ENCODE results near the gene FIGLA.
"Not testable (repeated sequence)": the region's sequence is repeated elsewhere in the genome, so short reads cannot be mapped to it uniquely, and the experiment has no call there.

Gene FIGLA

DNA sequence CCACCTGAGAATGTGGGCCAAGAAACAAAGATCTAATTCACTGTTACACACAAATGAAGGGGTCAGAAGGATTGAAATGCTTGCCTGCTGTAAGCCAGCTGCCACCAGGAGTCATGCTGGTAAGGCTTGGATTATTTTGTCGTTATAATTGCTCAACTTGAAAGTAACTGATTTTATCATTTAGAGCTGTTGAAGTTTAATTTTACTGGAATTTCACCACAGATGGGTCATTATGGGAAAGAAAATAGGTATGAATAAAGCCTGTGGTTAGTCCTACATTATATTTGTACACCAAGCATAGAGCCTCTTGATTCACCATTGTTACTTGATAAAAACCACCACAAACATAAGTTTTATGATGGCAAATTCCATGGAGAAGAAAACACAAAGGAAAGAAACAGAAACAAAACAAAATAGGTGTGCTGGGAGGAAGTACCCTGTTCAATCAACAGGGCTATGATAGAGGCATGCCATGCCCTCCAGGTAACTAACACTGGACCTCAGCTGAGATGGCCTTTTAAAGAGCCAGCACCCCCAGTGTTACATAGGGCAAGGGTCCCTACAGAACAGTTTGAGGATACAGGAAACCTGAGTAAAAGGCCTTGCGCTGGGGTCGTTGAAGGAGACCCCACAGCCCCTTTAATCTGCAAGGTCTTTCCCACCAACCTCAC is 27.0 kb upstream of the FIGLA start:
- no peak for DNase-seq
- in situ Hi-C loops (cut with HindIII; ENCODE audit: low pct_ligation_motif_present, low pct_unique_long_range_greater_than_20kb, low sequenced_read_pairs) = no loop called here

DNA sequence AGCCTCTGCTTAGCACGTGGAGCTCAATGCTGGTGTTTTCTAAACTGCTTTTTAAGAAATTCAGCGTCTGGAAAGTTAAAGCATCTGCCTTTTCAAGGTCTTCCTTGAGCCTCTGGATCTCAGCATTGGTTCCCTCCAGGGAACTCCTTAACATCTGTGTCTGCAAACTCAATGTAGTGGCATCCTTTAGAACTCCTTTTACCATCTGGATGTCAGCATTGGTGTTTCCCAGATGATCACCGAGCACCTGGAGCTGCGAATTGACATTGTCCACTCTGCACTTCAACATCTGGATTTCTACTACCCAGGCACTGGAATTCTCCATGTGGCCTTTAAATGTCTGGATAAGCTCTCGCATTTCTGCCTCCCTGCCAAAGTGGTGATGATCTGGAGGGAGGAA is 26.3 kb upstream of the FIGLA start:
- in situ Hi-C loops (cut with HindIII; ENCODE audit: low pct_ligation_motif_present, low pct_unique_long_range_greater_than_20kb, low sequenced_read_pairs) = no loop called here

DNA sequence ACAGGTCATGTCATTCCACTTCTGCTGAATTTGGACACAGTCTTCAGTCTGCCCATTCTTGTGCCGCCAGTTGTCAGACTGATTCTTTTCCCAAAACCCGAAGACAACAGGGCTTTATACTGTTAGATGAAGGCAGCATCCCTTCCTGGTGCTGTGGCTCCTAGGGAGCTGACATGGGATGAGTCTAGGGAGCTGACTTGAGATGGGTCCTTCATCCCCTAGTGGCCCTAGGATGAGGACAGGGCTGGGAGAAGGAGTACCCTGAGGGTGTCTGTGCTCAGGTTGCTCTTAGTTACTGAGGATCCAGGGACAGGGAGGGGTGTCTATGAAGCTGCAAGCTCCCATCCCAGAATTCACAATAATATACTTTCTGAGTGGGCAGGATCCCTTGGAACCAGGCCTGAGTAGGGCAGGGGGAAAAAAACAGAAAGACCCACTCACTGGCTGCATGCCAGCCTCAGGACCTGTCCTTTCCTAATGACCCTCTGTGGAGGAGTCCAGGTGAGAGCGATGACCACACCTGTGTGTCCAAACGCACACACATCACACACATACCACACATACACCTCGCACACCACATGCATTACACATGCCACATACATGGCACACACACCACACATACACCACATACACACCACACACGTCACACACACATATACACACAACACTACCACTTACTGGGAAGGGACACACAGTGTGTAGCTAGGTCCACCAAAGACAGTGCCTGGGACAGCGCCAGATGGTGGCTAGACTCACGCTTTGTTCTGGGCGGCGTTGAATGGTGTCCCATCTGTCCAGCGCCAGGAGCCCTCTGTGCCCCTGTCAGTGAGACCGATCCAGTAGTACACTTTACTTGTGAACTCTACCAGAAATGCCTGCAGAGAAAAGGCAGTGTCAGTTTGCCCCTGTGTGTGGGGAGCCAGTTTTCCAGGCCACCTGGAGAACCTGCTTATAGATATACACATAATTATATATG is 18.8 kb upstream of the FIGLA start:
- in situ Hi-C loops (cut with HindIII; ENCODE audit: low pct_ligation_motif_present, low pct_unique_long_range_greater_than_20kb, low sequenced_read_pairs) = no loop called here
- no peak for DNase-seq

More for the DNA sequence above, 26.3 kb upstream of the FIGLA start:
- no peak for DNase-seq

DNA sequence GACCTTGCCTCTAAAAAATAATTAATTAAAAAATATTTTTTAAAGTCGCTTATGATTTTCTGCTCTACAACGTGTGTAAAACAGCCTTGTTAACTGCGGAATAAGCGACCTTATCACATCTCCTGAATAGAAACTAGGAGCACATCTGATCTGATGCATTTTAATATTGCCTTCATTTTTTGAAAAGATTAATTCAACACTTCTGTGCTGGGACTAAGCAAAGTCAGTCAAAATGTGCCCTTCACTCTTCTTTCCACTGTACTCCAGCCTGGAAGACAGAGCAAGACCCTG is 17.3 kb upstream of the FIGLA start:
- DNase-seq = no peak
- in situ Hi-C loops (cut with HindIII; ENCODE audit: low pct_ligation_motif_present, low pct_unique_long_range_greater_than_20kb, low sequenced_read_pairs) = no loop called here

DNA sequence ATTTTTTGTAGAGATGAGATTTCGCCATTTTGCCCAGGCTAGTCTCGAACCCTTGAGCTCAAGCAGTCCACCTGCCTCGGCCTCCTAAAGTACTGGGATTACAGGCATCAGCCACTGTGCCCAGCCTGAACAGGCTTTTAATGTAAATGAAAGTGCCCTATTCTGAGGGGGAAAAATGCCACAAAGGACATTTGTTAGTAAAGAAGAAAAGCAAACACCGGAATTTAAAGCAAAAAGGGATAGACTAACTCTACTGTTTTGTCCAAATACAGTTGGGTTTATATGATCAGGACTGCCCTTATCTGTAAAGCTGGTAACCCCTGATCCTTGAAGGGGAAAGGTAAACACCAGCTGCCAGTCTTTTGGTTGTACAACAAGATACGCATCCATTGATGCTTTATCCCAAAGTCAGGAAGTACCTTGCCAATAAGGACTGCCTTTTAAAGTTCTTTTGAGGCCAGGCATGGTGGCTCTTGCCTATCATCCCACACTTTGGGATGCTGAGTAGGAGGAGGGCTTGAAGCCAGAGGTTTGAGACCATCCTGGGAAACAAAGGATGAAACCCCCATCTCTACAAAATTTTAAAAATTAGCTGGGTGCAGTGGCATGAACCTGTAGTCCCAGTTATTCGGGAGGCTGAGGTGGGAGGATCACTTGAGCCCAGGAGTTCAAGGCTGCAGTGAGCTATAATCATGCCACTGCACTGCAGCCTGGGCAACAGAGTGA is 16.8 kb upstream of the FIGLA start:
- in situ Hi-C loops (cut with HindIII; ENCODE audit: low pct_ligation_motif_present, low pct_unique_long_range_greater_than_20kb, low sequenced_read_pairs) = no loop called here
- no peak for DNase-seq

DNA sequence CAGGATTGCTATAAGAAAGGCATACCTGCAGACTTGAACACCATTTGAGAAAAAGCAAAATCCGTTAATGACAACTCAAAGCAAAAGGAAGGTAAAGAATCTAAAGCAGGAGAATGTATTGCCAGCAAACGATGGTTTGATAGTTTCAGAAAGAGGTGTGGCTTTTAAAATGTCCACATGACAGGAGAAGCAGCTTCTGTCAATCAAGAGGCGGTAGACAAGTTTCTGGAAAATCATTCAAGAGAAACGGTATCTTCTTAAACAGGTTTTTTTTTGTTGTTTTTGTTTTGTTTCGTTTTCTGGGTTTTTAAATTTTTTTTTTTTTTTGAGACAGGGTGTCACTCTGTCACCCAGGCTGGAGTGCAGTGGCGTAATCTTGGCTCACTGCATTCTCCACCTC is 16.2 kb upstream of the FIGLA start:
- in situ Hi-C loops (cut with HindIII; ENCODE audit: low pct_ligation_motif_present, low pct_unique_long_range_greater_than_20kb, low sequenced_read_pairs) = no loop called here
- DNase-seq = no peak

DNA sequence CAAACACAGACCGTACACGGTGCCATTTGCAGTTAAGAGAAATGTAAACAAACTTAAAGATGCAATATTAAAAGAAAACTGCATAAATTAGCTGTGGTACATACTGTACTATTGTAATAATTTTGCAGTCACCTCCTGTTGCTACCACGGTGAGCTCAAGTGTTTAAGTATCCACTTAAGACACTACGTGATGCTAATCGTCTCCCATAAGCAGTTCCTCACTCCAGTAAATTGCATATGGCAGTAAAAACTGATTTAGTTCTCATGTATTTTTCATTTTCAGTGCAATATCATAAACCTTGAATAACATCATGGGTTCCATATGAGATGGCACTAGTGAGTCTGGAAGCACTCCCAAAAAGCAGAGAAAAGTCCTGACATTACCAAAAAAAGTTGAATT is 15.6 kb upstream of the FIGLA start:
- no peak for DNase-seq
- in situ Hi-C loops (cut with HindIII; ENCODE audit: low pct_ligation_motif_present, low pct_unique_long_range_greater_than_20kb, low sequenced_read_pairs) = no loop called here

DNA sequence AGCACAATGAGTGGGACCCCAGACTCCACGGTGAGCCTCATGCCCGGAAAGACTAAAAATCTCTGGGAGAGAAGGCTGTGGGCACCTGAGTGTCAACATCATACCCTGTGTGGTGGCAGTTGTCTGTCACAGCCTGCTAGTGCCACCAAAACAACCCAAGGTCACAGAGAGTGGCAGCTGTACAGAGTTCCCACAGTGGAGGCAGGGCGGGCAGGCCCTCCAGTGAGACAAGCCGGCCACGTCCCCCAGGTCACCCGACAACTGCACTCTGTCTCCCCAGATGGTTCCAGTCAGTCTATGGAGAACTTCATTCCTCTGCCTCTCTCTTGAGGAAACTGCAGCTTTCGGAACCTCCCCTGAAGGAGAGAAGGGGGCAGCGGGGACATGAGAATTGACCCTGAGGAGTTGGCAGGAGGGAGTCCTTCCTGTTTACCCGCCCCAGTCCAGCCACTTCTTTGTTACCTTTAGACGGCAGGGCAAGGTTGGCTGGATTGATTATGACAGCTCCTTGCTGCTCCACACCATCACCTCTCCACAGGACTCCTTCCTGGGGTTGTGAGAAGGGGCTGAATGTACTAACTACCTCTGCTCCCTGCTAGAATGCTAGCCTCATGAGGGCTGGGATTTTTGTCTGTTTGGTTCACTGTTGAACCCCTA is 11.3 kb upstream of the FIGLA start:
- no peak for DNase-seq
- in situ Hi-C loops (cut with HindIII; ENCODE audit: low pct_ligation_motif_present, low pct_unique_long_range_greater_than_20kb, low sequenced_read_pairs) = no loop called here

DNA sequence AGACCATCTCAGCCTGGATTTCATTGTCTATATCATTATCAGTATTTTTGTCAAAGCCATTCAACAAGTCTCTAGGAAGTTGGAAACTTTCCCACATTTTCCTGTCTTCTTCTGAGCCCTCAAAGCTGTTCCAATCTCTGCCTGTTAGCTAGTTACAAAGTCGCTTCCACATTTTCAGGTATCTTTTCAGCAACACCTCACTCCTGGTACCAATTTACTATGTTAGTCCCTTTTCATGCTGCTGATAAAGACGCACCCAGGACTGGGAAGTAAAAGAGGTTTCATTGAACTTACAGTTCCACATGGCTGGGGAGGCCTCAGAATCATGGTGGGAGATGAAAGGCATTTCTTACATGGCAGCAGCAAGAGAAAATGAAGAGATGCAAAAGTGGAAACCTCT is 9.3 kb upstream of the FIGLA start:
- DNase-seq = no peak
- in situ Hi-C loops (cut with HindIII; ENCODE audit: low pct_ligation_motif_present, low pct_unique_long_range_greater_than_20kb, low sequenced_read_pairs) = loop anchor here (25.0 kb wide), 1 partner anchor 112 kb away; no protein-coding TSS in a partner anchor

DNA sequence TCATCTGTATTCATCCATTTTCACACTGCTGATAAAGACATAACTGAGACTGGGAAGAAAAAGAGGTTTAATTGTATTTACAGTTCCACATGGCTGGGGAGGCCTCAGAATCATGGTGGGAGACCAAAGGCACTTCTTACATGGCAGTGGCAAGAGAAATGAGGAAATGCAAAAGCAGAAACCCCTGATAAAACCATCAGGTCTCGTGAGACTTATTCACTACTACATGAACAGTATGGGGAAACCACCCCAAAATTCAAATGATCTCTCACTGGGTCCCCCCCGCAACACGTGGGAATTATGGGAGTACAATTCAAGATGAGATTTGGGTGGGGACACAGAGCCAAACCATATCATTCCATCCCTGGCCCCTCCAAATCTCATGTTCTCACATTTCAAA is 7.6 kb upstream of the FIGLA start:
- in situ Hi-C loops (cut with HindIII; ENCODE audit: low pct_ligation_motif_present, low pct_unique_long_range_greater_than_20kb, low sequenced_read_pairs) = loop anchor here (25.0 kb wide), 1 partner anchor 111 kb away; no protein-coding TSS in a partner anchor
- DNase-seq = not testable (repeated sequence)

DNA sequence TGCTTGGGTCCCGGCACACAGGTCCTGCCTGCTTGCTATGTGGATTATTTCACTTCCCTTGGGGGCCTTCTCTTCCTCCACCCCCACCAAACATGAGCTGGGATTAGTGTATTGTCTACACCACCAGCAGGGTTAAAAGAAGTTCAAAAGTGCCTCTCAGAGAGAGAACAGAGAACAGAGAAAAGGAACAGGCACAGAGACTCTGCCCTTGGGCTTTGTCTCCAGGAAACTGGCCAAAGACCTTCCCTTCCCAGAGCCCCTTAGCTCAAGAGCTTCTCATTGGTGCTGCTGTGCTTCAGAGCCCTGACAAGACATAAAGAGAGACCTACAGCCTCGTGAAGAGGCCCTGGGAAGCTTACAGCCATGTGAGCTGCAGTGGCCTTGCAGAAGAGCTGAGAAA is 7.1 kb upstream of the FIGLA start:
- in situ Hi-C loops (cut with HindIII; ENCODE audit: low pct_ligation_motif_present, low pct_unique_long_range_greater_than_20kb, low sequenced_read_pairs) = loop anchor here (25.0 kb wide), 1 partner anchor 110 kb away; no protein-coding TSS in a partner anchor
- no peak for DNase-seq

DNA sequence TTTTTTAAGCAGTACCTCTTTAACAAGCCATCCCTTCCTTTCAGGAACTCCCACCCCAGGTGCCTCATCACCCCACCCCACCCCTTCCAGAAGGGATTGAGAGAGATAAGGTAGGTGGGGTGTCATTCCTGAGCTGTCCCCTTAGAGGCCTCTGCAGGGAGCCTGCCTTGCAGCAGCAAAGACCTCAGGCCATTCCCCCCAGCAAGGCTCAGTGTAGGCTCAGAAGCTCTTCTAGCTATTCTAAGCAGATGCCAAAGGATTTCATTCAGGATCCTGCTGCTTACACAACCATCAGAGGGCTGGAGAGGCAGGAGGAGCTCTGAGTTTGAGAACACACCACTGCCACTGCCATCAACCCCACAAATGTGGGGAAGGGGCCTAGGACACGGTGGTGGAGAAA is 5.8 kb upstream of the FIGLA start:
- in situ Hi-C loops (cut with HindIII; ENCODE audit: low pct_ligation_motif_present, low pct_unique_long_range_greater_than_20kb, low sequenced_read_pairs) = loop anchor here (25.0 kb wide), 1 partner anchor 109 kb away; no protein-coding TSS in a partner anchor
- DNase-seq = no peak

DNA sequence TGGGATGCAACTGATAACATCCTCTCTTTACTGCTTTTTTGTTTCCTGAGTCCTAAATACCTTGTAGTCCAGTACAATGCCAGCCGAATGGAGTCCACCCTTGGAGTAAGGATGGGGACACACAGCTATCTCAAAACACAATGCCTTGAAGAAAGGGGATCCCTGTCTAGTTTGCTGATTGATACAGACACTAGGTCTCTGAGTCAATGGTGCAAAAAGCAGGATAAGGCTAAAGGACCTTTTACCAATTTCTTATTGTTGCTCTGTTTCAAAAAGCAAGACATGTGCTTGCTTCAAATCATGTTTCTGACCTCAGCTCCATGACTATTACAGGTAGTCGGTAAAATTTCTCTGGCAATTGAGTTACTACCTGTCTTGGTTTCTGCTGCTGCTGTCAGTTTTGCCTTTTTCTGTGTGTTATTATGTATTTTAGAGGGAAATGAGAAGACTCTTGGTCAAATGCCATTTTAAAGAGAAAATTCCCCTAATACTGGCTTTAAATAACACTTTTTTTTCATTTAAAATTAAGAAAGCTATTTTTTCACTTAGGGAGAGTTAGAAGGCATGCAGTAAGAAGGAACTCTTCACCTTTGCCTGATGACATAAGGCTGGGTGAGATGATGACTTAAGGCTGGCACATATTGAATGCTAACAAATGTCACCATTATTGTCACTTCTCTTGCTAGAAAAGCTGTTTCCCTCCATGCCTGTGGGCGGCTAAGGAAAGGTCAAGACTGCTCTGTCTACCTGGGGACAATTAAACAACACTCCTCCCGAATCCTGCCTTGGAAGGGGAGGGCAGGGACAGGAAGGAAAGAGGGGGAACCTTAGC is 4.9 kb upstream of the FIGLA start:
- in situ Hi-C loops (cut with HindIII; ENCODE audit: low pct_ligation_motif_present, low pct_unique_long_range_greater_than_20kb, low sequenced_read_pairs) = loop anchor here (25.0 kb wide), 1 partner anchor 108 kb away; no protein-coding TSS in a partner anchor
- DNase-seq = no peak

DNA sequence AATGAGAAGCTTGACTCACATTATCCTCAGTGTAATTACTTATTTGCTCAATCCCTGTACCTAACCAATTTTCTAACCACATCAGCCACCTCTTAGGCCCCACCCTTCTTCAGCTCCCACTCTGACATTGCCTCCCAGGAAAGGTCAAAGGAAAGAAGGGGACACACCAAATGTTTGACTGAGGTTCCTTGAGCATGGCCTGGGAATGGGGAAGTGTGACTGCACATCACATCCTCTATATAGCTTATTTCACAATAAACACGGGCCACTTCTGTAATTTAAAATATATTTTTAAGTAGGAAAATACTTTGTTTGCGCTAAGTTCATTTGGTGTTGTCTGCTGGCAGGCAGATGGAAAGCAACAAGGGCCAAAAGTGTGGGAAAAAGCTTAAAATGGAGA is 3.0 kb upstream of the FIGLA start:
- no peak for DNase-seq
- in situ Hi-C loops (cut with HindIII; ENCODE audit: low pct_ligation_motif_present, low pct_unique_long_range_greater_than_20kb, low sequenced_read_pairs) = loop anchor here (25.0 kb wide), 1 partner anchor 106 kb away; no protein-coding TSS in a partner anchor

DNA sequence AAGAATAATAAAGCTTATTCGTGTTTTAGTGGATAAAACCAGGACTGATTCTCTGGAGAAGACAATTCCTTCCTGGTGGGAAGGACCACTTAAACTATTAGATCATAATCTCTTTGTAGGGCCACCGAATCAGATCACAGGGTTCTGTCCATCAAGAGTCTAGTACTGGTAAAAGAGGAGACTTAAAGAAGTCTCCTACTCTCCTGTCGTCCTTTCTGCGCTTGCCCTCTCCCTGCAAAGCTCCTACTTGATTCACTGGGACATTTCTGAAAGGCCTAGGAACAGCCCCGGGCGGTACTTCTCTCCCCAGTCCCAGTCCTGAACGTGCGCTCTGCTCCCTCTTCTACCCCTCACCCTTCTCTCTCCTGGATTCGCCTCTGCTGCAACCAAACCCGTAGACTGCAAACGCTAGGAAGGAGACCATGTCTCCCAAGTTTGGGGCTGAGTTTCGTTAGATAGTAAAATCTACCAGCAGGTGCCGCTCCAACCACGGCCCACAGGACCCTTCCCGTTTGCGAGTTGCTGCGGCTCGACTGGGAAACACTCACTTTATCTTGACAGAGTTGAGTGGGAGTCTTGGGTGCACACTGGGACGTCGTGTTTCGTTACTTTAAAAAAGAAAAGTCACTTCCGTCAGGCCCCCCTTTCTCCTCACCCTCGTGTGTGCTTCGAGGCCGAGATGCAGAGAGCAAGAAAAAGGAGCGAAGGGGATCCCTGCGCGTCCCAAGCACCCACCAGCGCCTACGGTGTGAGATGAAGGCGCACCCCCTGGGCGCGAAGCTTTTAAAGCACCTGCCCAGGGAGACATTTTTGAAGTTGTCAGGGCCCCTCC is 923 bp downstream of the FIGLA start:
- DNase-seq = peak; percentile 64
- in situ Hi-C loops (cut with HindIII; ENCODE audit: low pct_ligation_motif_present, low pct_unique_long_range_greater_than_20kb, low sequenced_read_pairs) = loop anchor here (25.0 kb wide), 1 partner anchor 102 kb away; no protein-coding TSS in a partner anchor

DNA sequence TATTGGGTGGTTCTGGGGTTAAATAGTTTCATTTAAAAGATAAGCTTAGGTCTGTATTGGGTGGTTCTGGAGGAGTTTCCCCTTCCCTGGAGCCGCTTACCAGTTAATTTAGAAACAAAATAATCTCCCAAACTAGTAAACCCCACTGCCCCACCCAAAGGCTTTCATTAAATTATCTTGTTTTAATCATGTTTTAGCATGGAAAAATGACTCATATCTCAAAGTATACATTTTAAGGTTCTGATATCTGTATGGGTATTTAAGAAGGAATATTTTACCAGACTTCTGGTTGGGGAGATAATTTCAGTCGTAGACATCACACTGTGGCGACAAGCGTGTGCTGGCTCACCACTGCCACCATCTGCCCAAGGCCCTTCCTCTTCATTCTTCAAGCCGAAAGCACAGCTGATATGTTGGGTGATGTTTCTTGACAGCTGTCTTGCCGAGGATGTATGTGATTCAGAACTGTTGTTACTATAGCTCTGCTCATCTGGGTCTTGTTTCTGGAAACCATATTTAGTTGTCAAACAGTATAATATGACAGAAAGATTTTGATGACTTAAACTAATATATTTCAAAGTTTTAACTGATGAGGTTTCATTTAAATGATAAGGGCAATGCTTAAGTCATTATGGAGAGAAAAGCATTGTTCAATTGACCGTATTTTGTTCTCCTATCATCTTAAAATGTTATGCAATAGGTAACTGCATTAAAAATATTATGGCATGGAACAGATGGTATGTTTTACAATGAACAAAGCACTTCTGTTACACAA is 5.1 kb downstream of the FIGLA start:
- peak; percentile 61 for DNase-seq
- in situ Hi-C loops (cut with HindIII; ENCODE audit: low pct_ligation_motif_present, low pct_unique_long_range_greater_than_20kb, low sequenced_read_pairs) = loop anchor here (25.0 kb wide), 1 partner anchor 98 kb away; no protein-coding TSS in a partner anchor

All from ACHN (cell line).